GM12878 (cell line): ENCODE measurements around the gene TEPSIN. TPM values are rescaled to one million over a fixed set of nuclear protein-coding genes. Genes with fewer than 3 reads are reported as not detected.

Experiments
- ATAC-seq: fragments of 200-7000 bp; cut with Tn5 transposase; 3 replicates; pipeline ENCODE4 v1.9.1; 2020; ENCODE audit warnings: mild to moderate bottlenecking, moderate library complexity
- BruUV-seq: library from RNA; stranded (reverse); fragments of 400-500 nt; replicated peaks from 2 replicates; lab custom pipeline; 2021; lab: Mats Ljungman, UMichigan
- CTCF ChIA-PET: fragments of 300-600 bp; sonication (Branson Sonifier 250); formaldehyde crosslinking; extraction: SDS; loops from one replicate; lab custom pipeline; 2021; ENCODE audit warnings: inconsistent platforms; lab: Yijun Ruan, JAX
- POLR2A ChIA-PET: fragments of 350-600 bp; formaldehyde crosslinking; extraction: SDS; loops from one replicate; lab custom pipeline; 2021; ENCODE audit warnings: inconsistent platforms; lab: Charles Lee
- RAD21 ChIA-PET: fragments of 300-600 bp; sonication (Branson Sonifier 250); formaldehyde crosslinking; loops from one replicate; lab custom pipeline; 2023; ENCODE audit warnings: antibody characterized with exemption; ENCODE audit not compliant: unreplicated experiment; lab: Charles Lee
- SMC1A ChIA-PET: fragments of 300-600 bp; sonication (Branson Sonifier 250); formaldehyde crosslinking; loops from one replicate; lab custom pipeline; 2023; ENCODE audit not compliant: unreplicated experiment, uncharacterized antibody; lab: Charles Lee
- DNase-seq: peaks from one replicate; pipeline ENCODE4 v3.0.0-alpha.2; 2011; ENCODE audit warnings: low read depth, low spot score
- FAIRE-seq: peaks from 3 replicates; lab custom pipeline; 2011; peaks lifted over from hg19 to GRCh38; lab: Jason Lieb, UNC
- H2AFZ ChIP-seq: 2 replicates; pipeline ENCODE4 v1.6.0; 2011; ENCODE audit warnings: low read depth, low read length, control low read depth; ENCODE audit not compliant: control insufficient read depth
- H3K27ac ChIP-seq: 2 replicates; pipeline ENCODE4 v1.5.1; 2011; ENCODE audit warnings: control low read depth; ENCODE audit not compliant: control insufficient read depth, insufficient read depth
- H3K27me3 ChIP-seq, 2 experiments: replicated peaks in 1 of 2; 2 replicates each; pipeline versions ENCODE4 v1.6.0 to v1.6.1; 2011; ENCODE audit warnings: low read length in 1 of 2; ENCODE audit not compliant: control insufficient read depth in 2 of 2, insufficient read depth in 2 of 2
- H3K36me3 ChIP-seq, 2 experiments: 2 replicates each; pipeline ENCODE4 v1.5.1; 2011; ENCODE audit warnings: low read length in 1 of 2; ENCODE audit not compliant: control insufficient read depth in 2 of 2, insufficient read depth in 2 of 2
- H3K4me1 ChIP-seq: 2 replicates; pipeline ENCODE4 v1.6.1; 2011; ENCODE audit warnings: mild to moderate bottlenecking, low read length, moderate library complexity, mixed read lengths; ENCODE audit not compliant: control insufficient read depth, insufficient read depth
- H3K4me2 ChIP-seq: 2 replicates; pipeline ENCODE4 v1.6.0; 2011; ENCODE audit warnings: control low read depth; ENCODE audit not compliant: control insufficient read depth, insufficient read depth
- H3K4me3 ChIP-seq: fragments of 200-600 bp; sonication (generic); 2 replicates; pipeline ENCODE4 v1.5.1; 2016
- H3K79me2 ChIP-seq: 2 replicates; pipeline ENCODE4 v1.6.0; 2011; ENCODE audit warnings: low read length; ENCODE audit not compliant: control insufficient read depth, insufficient read depth
- H3K9ac ChIP-seq: 2 replicates; pipeline ENCODE4 v1.8.0; 2011; ENCODE audit warnings: low read length, control low read depth, mixed read lengths; ENCODE audit not compliant: control insufficient read depth, insufficient read depth
- H3K9me3 ChIP-seq: replicated peaks from 3 replicates; pipeline ENCODE4 v1.5.1; 2011; ENCODE audit warnings: mild to moderate bottlenecking, low read length; ENCODE audit not compliant: control insufficient read depth, insufficient read depth
- H4K20me1 ChIP-seq: 2 replicates; pipeline ENCODE4 v1.6.0; 2011; ENCODE audit not compliant: control insufficient read depth, insufficient read depth
- BACH1 ChIP-seq: fragments of 450-650 bp; IDR thresholded peaks from 2 replicates; pipeline ENCODE4 v1.6.1; 2017; ENCODE audit warnings: mild to moderate bottlenecking, borderline replicate concordance
- CEBPB ChIP-seq, 2 experiments: fragments of 150-350 bp in 1 of 2; IDR thresholded peaks; 2 replicates each; pipeline ENCODE4 v1.6.1; 2012 to 2014; ENCODE audit warnings: low read depth in 2 of 2, low read length in 2 of 2, borderline replicate concordance in 1 of 2, inconsistent platforms in 1 of 2
- EP300 ChIP-seq, 2 experiments: fragments of 150-350 bp in 1 of 2; IDR thresholded peaks; 2 replicates each; pipeline ENCODE4 v1.6.1; 2011 to 2012; ENCODE audit warnings: low read depth in 2 of 2, low read length in 2 of 2, borderline replicate concordance in 1 of 2, improper control_type of control experiment in 1 of 2, inconsistent platforms in 1 of 2; ENCODE audit not compliant: control insufficient read depth in 1 of 2
- HCFC1 ChIP-seq: fragments of 150-350 bp; IDR thresholded peaks from 2 replicates; pipeline ENCODE4 v1.6.1; 2014; ENCODE audit warnings: low read length
- NFYB ChIP-seq: IDR thresholded peaks from 2 replicates; pipeline ENCODE4 v1.6.1; 2011; ENCODE audit warnings: low read depth, mild to moderate bottlenecking, low read length, improper control_type of control experiment, moderate library complexity; ENCODE audit not compliant: insufficient read depth
- NR2C1 ChIP-seq: fragments of 450-650 bp; IDR thresholded peaks from 2 replicates; pipeline ENCODE4 v1.6.1; 2017; ENCODE audit warnings: antibody characterized with exemption, mild to moderate bottlenecking, moderate library complexity
- NRF1 ChIP-seq: conservative IDR thresholded peaks from 2 replicates; pipeline ENCODE4 v1.6.1; 2011; ENCODE audit warnings: mild to moderate bottlenecking, low read depth, low read length, improper control_type of control experiment
- PAX5 ChIP-seq: IDR thresholded peaks from 2 replicates; pipeline ENCODE4 v1.6.1; 2011; ENCODE audit warnings: low read depth, low read length, borderline replicate concordance
- POLR2AphosphoS2 ChIP-seq: IDR thresholded peaks from 2 replicates; pipeline ENCODE4 v1.6.1; 2011; ENCODE audit warnings: low read depth, mild to moderate bottlenecking, low read length, improper control_type of control experiment, moderate library complexity
- ZSCAN29 ChIP-seq: fragments of 450-650 bp; IDR thresholded peaks from 2 replicates; pipeline ENCODE4 v1.6.1; 2017; ENCODE audit warnings: mild to moderate bottlenecking, moderate library complexity
- ZZZ3 ChIP-seq: IDR thresholded peaks from 2 replicates; pipeline ENCODE4 v1.6.1; 2011; ENCODE audit warnings: low read depth; ENCODE audit not compliant: control insufficient read depth, insufficient read length
- WGBS: methylation state at CpG from one replicate; pipeline ENCODE4 v1.1.6; 2016; ENCODE audit warnings: low lambda C conversion rate; ENCODE audit not compliant: insufficient replicate concordance, insufficient coverage; ENCODE audit errors: missing lambda C conversion rate; 5-methylcytosine and 5-hydroxymethylcytosine counted together
- in situ Hi-C: fragments of 300-500 bp; cut with MboI; formaldehyde crosslinking; loops from 9 replicates; pipeline ENCODE4 v1.14.3; 2018; ENCODE audit warnings: mixed read lengths
- intact Hi-C: fragments of 100-400 bp; cut with micrococcal nuclease; formaldehyde crosslinking; loops from one replicate; pipeline ENCODE4 v1.14.2; 2022; ENCODE audit not compliant: unreplicated experiment
- polyA plus RNA-seq, 11 experiments: library from polyadenylated mRNA; depleted of rRNA in 4 of 11; unstranded in 6 of 11; stranded (reverse) in 5 of 11; fragments of >200 nt; fragmentation: Nextera tagmentation in 4 of 11; fragmentation: Illumina TruSeq in 1 of 11; extraction: Ambion mirVana in 4 of 11; extraction: Trizol in 1 of 11; gene quantifications; 1 replicate in 1 of 11; 2 replicates in 10 of 11; pipeline versions ENCODE4 v1.2.1 to v1.2.3, GENCODE V29; 2011 to 2016; ENCODE audit warnings: inconsistent platforms in 2 of 11, missing spikeins in 2 of 11, low read depth in 1 of 11
- total RNA-seq, 4 experiments: library from RNA; depleted of rRNA in 3 of 4; stranded (reverse); fragments of >200 nt in 3 of 4; fragmentation: Illumina TruSeq in 1 of 4; extraction: Trizol in 1 of 4; gene quantifications; 2 replicates each; pipeline versions ENCODE4 v1.2.1 to v1.2.3, GENCODE V29; 2013 to 2021
- TF ChIP-seq, protein P1 (sequence below): fragments of 450-650 bp; IDR thresholded peaks from 2 replicates; pipeline ENCODE4 v1.6.1; 2017; ENCODE audit warnings: mild to moderate bottlenecking, low read depth, inconsistent platforms; ENCODE audit not compliant: poor library complexity, severe bottlenecking

The TEPSIN gene
- total and polyA plus RNA-seq, 10 of the 15 experiments (the other 5 are each of a cell fraction or from before 2014, with no cell fraction given) = 0.87 to 36.7 (median 5.3) TPM

DNA sequence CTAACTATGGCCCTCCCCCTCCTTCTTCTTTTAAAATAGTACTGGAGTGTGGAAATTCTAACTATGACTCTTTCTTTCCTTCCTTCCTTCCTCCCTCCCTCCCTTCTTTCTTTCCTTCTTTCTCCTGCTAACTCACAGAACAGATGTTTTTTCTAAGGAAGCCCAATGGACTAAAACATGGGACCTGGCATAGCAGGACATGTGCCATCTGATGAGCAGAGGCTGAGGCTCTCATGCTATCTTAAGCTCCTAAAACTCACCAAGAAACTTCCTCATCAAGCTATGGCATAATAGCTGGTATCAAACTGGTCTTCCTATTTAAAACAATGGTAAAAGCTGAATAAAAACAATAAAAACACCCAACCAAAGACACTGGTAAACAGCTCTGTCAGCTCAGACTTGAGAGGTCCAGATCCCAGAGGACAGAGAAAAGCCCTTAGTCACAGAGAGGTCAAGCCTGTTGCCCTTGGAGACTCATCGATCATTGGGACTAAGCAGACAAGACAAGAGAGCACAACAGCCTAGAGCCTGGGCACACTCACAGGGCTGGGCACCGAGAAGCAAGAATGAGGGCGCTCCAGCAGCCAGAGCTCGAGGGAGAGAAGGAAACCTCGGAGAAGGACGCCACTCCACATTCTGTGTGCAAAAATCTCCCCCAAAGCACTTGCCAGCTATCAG is 28.7 kb upstream of the TEPSIN start:
- in situ Hi-C loops = no loop called here
- RAD21 ChIA-PET = no interaction called here
- Histone ChIP-seq H4K20me1 (no peaks in the 10 kb centered on the region), H3K9ac (no peak overlapping the region), H3K27me3 (no peaks in the 10 kb centered on the region), H3K4me2 (no peak overlapping the region), H3K9me3 (no peaks in the 10 kb centered on the region), H3K4me1 (no peaks in the 10 kb centered on the region), H3K79me2 (no peaks in the 10 kb centered on the region), H3K36me3 (peaks cover 6 to 10% of the 10 kb centered on the region in 2 experiments), H3K4me3 (no peak overlapping the region), H2AFZ (no peak overlapping the region), H3K27ac (no peak overlapping the region)
- POLR2A ChIA-PET = no interaction called here
- SMC1A ChIA-PET = no interaction called here
- 93% methylated on average over 6 of the region's 6 CpGs for WGBS
- TF ChIP-seq NR2C1 (no peak), NFYB (no peak), HCFC1 (no peak), ZZZ3 (no peak), CEBPB (IDR thresholded peaks at IDR 0.05; ENCODE audit: borderline replicate concordance in 1 of 2, low read depth in 2 of 2, low read length in 2 of 2) (no peak), POLR2AphosphoS2 (no peak), NRF1 (no peak), ZSCAN29 (no peak), BACH1 (no peak), PAX5 (no peak), EP300 (IDR thresholded peaks at IDR 0.05; ENCODE audit: borderline replicate concordance in 1 of 2, control insufficient read depth in 1 of 2, low read depth in 2 of 2, low read length in 2 of 2) (no peak)
- TF ChIP-seq, protein P1, sequence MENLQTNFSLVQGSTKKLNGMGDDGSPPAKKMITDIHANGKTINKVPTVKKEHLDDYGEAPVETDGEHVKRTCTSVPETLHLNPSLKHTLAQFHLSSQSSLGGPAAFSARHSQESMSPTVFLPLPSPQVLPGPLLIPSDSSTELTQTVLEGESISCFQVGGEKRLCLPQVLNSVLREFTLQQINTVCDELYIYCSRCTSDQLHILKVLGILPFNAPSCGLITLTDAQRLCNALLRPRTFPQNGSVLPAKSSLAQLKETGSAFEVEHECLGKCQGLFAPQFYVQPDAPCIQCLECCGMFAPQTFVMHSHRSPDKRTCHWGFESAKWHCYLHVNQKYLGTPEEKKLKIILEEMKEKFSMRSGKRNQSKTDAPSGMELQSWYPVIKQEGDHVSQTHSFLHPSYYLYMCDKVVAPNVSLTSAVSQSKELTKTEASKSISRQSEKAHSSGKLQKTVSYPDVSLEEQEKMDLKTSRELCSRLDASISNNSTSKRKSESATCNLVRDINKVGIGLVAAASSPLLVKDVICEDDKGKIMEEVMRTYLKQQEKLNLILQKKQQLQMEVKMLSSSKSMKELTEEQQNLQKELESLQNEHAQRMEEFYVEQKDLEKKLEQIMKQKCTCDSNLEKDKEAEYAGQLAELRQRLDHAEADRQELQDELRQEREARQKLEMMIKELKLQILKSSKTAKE = no peak
- intact Hi-C loops = no loop called here
- DNase-seq (no peak), FAIRE-seq (no peak), ATAC-seq (no peak)
- BruUV-seq = no TSS peak
- CTCF ChIA-PET = interaction anchor here (0.5 to 0.7 kb wide), 2 partner anchors 28 to 144 kb away, joined by 3 read pairs; no protein-coding TSS in a partner anchor
